ACC112 (cell line): ENCODE measurements around the gene BRIP1.
"Not testable (repeated sequence)": the region's sequence is repeated elsewhere in the genome, so short reads cannot be mapped to it uniquely, and the experiment has no call there.

ENCODE experiments used
- H2AFZ ChIP-seq: fragments of 200-600 bp; sonication (generic); one replicate; pipeline ENCODE4 v1.6.0; 2017; ENCODE audit warnings: antibody characterized with exemption, low read length; ENCODE audit not compliant: unreplicated experiment
- H3K27ac ChIP-seq: fragments of 200-600 bp; sonication (generic); 2 replicates; pipeline ENCODE4 v1.5.1; 2014; ENCODE audit warnings: low read depth, mild to moderate bottlenecking, antibody characterized with exemption, low read length, moderate library complexity
- H3K27me3 ChIP-seq: fragments of 200-600 bp; sonication (generic); 2 replicates; pipeline ENCODE4 v1.6.1; 2014; ENCODE audit warnings: mild to moderate bottlenecking, antibody characterized with exemption, low read length, moderate library complexity, mixed read lengths; ENCODE audit not compliant: insufficient read depth
- H3K36me3 ChIP-seq: fragments of 200-600 bp; sonication (generic); 2 replicates; pipeline ENCODE4 v1.6.1; 2016; ENCODE audit warnings: mild to moderate bottlenecking, antibody characterized with exemption, low read length, moderate library complexity, mixed read lengths; ENCODE audit not compliant: insufficient read depth
- H3K4me1 ChIP-seq: fragments of 200-600 bp; sonication (generic); one replicate; pipeline ENCODE4 v1.6.1; 2016; ENCODE audit warnings: low read length, mixed read lengths; ENCODE audit not compliant: insufficient read depth, unreplicated experiment, control insufficient read depth
- H3K4me3 ChIP-seq: fragments of 200-600 bp; sonication (generic); 2 replicates; pipeline ENCODE4 v1.5.1; 2014; ENCODE audit warnings: mild to moderate bottlenecking, low read depth, low read length
- H3K79me2 ChIP-seq: fragments of 200-600 bp; sonication (generic); one replicate; pipeline ENCODE4 v1.6.0; 2016; ENCODE audit warnings: low read length; ENCODE audit not compliant: control insufficient read depth, unreplicated experiment, insufficient read depth

Gene BRIP1

DNA sequence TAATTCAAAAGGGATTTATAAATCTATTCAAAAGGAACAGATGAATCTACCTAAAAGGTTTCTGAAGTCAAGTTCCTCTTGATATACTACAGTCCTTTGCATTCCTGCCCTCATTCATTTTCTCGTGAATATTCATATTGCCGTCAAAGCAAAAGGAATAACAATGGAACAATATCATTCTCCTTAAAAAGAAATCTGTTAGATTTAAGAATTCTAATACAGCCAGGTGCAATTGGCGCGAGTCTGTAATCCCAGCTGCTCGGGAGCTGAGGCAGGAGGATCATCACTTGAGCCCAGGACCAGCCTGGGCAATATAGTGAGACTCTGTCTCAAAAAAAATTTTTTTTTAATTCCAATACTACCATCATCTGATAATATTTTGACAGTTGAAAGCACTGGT, 130.3 kb downstream of the BRIP1 start:
- no peaks in the 10 kb centered on the region for H3K27me3 ChIP-seq
- no peak overlapping the region for H3K27ac ChIP-seq
- H3K4me3 ChIP-seq: no peak overlapping the region
- H3K4me1 ChIP-seq: no peaks in the 10 kb centered on the region
- no peaks in the 10 kb centered on the region for H3K79me2 ChIP-seq
- peaks cover 11% of the 10 kb centered on the region for H3K36me3 ChIP-seq
- H2AFZ ChIP-seq: no peak overlapping the region

DNA sequence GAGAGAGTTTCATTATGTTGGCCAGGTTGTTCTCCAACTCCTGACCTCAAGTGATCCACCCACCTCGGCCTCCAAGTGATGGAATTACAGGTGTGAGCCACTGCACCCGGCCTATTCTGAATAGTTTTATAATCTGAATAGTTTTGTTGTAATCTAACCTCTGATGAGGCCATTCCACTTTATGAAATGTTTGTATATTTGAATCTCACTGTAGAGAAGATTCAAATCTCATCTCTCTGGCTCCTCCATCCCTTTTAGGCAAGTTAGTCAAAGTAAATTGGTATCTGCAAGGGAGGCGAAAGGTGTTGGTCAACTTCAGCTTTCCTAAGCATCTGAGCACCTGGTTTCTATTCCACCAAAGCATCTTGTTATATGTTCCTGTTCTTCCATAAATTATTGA, 131.2 kb downstream of the BRIP1 start:
- Histone ChIP-seq H3K36me3 (peaks cover 3% of the 10 kb centered on the region), H3K27me3 (no peaks in the 10 kb centered on the region), H3K4me3 (no peak overlapping the region), H3K79me2 (no peaks in the 10 kb centered on the region), H3K4me1 (no peaks in the 10 kb centered on the region), H2AFZ (no peak overlapping the region), H3K27ac (no peak overlapping the region)

DNA sequence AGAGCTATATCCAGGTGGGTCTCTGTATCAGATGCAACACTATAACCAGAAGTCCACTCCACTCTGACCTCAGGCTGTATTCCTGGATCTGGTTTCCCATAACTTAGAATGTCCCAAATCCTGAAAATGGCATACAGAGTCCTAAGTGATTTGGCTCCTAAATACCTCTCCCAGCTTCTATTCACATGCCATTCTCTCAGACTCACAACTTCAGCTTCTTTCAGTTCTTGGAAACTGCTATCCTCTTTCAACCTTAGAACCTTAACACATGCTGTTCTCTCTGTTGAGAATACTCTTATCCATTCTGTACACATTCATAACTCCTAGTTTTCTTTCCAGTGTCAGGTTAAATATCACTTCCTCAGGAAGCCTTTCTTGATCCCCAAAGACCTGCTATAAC, 132.0 kb downstream of the BRIP1 start:
- Histone ChIP-seq H3K4me1 (no peaks in the 10 kb centered on the region), H3K36me3 (no peaks in the 10 kb centered on the region; the same call in 1 of the 2 replicates), H3K4me3 (no peak overlapping the region), H3K27ac (no peak overlapping the region), H2AFZ (no peak overlapping the region), H3K27me3 (no peaks in the 10 kb centered on the region), H3K79me2 (no peaks in the 10 kb centered on the region)

DNA sequence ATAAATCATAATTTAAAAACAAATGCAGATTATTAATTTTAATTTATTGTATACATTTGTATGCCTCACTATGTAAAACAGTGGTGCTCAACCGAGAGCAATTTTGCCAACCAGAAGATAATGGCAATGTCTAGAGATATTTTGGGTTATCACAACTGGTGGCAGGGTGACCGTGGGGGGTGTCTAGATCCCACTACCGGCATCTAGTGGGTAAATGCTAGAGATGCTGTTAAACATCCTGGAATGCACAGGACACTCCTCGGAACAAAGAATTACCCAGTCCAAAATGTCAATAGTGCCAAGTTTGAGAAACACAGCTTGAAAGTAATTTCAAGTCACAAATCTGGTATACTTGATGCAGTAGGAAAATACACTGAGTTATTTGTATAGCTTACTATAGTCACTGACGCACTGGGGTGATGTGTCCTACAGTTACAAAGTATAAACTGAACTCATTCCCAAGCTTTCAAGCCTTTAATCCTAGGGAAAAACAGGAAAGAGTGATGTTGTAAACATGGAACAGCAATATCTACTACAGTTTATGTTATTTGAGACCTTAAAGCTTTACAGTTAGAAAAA, 133.5 kb downstream of the BRIP1 start:
- Histone ChIP-seq H3K4me1 (no peaks in the 10 kb centered on the region), H2AFZ (no peak overlapping the region), H3K36me3 (no peaks in the 10 kb centered on the region), H3K27ac (no peak overlapping the region), H3K27me3 (no peaks in the 10 kb centered on the region), H3K79me2 (no peaks in the 10 kb centered on the region), H3K4me3 (no peak overlapping the region)

- Histone ChIP-seq H3K4me1 (no peaks in the 10 kb centered on the region), H3K27me3 (no peaks in the 10 kb centered on the region), H3K36me3 (no peaks in the 10 kb centered on the region), H3K4me3 (no peak overlapping the region), H3K79me2 (no peaks in the 10 kb centered on the region), H2AFZ (no peak overlapping the region), H3K27ac (no peak overlapping the region)
These were observed 135.0 kb downstream of the BRIP1 start for GRCh38 chr17:61728297-61728836.

DNA sequence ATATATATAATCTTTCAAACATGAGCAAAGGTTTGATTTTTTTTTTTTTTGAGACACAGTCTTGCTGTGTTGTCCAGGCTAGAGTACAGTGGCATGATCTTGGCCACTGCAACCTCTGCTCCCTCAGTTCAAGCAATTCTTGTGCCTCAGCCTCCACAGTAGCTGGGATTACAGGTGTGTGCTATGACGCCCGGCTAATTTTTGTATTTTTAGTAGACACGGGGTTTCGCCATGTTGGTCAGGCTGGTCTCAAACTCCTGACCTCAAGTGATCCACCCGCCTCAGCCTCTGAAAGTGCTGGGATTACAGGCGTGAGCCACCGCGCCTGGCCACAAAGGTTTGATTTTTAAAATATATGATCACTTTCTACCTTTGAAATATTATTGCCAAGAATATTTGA, 135.5 kb downstream of the BRIP1 start:
- not testable (repeated sequence) for H3K79me2 ChIP-seq, H3K27me3 ChIP-seq, H2AFZ ChIP-seq, H3K4me1 ChIP-seq, H3K4me3 ChIP-seq, H3K36me3 ChIP-seq, H3K27ac ChIP-seq

- Histone ChIP-seq H3K4me1 (no peaks in the 10 kb centered on the region), H3K36me3 (no peaks in the 10 kb centered on the region), H3K79me2 (no peaks in the 10 kb centered on the region), H3K27ac (no peak overlapping the region), H3K4me3 (no peak overlapping the region), H3K27me3 (no peaks in the 10 kb centered on the region), H2AFZ (no peak overlapping the region)
These were observed 136.4 kb downstream of the BRIP1 start for GRCh38 chr17:61726977-61727376.

DNA sequence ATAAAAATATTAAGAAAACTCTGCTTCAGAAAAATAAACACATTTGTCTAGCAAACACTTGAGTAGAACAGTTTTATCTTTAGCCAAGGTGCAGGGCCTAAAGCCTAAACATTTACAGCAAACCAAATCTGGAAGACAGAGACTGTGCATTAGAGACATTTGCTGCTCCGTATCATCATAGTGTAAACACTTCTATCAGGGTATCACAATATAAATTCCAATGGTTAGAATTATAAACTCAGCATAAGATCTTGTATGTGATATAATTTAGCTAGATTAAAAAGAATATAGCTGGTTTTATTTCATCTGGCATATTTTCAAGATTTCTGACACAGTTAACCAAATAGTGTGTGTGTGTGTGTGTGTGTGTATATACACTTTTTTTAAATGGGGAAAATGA, 138.6 kb downstream of the BRIP1 start:
- no peaks in the 10 kb centered on the region for H3K4me1 ChIP-seq
- H3K79me2 ChIP-seq: no peaks in the 10 kb centered on the region
- H3K4me3 ChIP-seq: no peak overlapping the region
- no peak overlapping the region for H2AFZ ChIP-seq
- no peak overlapping the region for H3K27ac ChIP-seq
- no peaks in the 10 kb centered on the region for H3K36me3 ChIP-seq
- H3K27me3 ChIP-seq: no peaks in the 10 kb centered on the region

GRCh38 chr17:61723914-61724313, 139.4 kb downstream of the BRIP1 start:
- Histone ChIP-seq H3K27me3 (no peaks in the 10 kb centered on the region), H3K4me1 (no peaks in the 10 kb centered on the region), H3K4me3 (no peak overlapping the region), H3K27ac (no peak overlapping the region), H3K79me2 (no peaks in the 10 kb centered on the region), H2AFZ (no peak overlapping the region), H3K36me3 (no peaks in the 10 kb centered on the region)

DNA sequence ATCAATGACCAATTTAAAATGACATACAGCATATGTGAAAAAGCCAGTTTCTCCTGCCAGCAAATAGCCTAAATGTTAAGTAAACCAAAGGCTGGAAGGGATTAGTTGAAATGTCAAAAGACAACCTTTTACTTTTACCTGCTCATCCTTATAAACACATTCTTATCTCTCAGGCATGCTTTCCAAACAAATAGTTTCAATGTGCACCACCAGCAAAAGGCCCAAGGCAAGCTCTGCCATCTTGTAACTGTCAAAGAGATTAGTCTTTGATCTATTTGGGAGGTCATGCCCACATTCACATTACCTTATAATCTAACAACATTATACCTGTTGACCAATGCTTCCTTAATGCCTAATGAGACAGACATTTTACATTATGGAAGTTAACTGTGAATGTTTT, 140.1 kb downstream of the BRIP1 start:
- Histone ChIP-seq H3K4me3 (no peak overlapping the region), H3K4me1 (no peaks in the 10 kb centered on the region), H3K36me3 (no peaks in the 10 kb centered on the region), H3K27me3 (no peaks in the 10 kb centered on the region), H3K27ac (no peak overlapping the region), H2AFZ (no peak overlapping the region), H3K79me2 (no peaks in the 10 kb centered on the region)

GRCh38 chr17:61722398-61722797, 140.9 kb downstream of the BRIP1 start:
- Histone ChIP-seq H3K27me3 (no peaks in the 10 kb centered on the region), H3K79me2 (no peaks in the 10 kb centered on the region), H3K27ac (no peak overlapping the region), H3K36me3 (0 out of 2 replicates have a peak, but pooled peaks cover under 1% of the 10 kb centered on the region), H2AFZ (no peak overlapping the region), H3K4me3 (no peak overlapping the region), H3K4me1 (no peaks in the 10 kb centered on the region)
